ENCODE measurements around the gene ARL5C.

Gene ARL5C

DNA sequence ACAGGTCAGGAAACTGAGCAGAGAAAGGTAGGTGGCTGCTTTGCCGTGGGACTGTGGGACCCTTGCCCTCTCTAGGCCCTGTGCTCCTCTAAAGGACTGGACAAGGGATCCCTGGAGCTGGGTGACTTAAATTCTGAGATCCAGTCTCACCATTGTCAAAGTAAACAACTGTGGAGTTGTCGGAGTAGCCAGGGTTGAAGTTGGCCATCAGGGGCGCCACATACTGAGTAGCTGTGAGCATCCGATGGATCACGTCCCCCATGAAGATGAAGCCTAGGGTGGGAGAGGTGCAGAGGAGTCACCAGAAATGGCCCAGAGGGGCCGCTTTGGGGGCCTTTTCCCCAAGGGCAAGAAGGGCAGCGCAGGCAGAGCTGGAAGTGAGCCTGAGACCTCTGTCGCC is 58.0 kb downstream of the ARL5C start:
- no peak for DNase-seq (ENCODE audit: low read depth in 2 of 2)

DNA sequence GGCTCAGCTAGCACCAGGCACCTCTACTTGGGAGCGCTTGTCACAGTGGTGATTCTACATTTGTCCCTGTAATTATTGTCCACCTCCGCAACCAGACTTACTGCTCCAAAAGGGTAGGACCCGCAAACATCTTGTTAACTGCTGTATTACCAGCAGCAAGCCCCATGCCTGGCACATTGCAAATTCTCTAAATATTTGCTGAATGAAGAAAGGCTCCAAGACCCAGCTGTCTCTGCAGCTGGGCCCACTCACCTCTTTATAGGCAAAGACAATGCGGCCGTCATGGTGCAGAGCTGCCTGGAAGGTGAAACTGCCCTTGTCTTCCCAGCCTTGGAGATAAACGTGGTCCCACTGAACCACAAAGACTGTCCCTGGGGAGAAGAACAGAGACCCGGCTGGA is 58.8 kb downstream of the ARL5C start:
- no peak for DNase-seq (ENCODE audit: low read depth in 2 of 2)

Data from stimulated activated CD8-positive, alpha-beta memory T cell treated with anti-CD3 and anti-CD28 coated beads, Interleukin-15, amount 100 ng/mL, for 4 hours (primary cell).